IPS-18c (cell line): Measurements from ENCODE around the gene STX7.

Experiments
- H3K4me3 ChIP-seq: 2 replicates; pipeline ENCODE4 v1.7.0; 2013; ENCODE audit warnings: low read depth, mild to moderate bottlenecking, low read length, moderate library complexity; ENCODE audit not compliant: insufficient read depth
- H3K9me3 ChIP-seq: one replicate; pipeline ENCODE4 v1.6.1; 2013; ENCODE audit warnings: mild to moderate bottlenecking, low read length, moderate library complexity; ENCODE audit not compliant: control insufficient read depth, insufficient read depth

STX7 gene

GRCh38 chr6:132405143-132405915, 107.6 kb downstream of the STX7 start:
- H3K4me3 ChIP-seq: no peak overlapping the region
- H3K9me3 ChIP-seq: no peaks in the 10 kb centered on the region

GRCh38 chr6:132404736-132405135, 108.2 kb downstream of the STX7 start:
- no peak overlapping the region for H3K4me3 ChIP-seq

DNA sequence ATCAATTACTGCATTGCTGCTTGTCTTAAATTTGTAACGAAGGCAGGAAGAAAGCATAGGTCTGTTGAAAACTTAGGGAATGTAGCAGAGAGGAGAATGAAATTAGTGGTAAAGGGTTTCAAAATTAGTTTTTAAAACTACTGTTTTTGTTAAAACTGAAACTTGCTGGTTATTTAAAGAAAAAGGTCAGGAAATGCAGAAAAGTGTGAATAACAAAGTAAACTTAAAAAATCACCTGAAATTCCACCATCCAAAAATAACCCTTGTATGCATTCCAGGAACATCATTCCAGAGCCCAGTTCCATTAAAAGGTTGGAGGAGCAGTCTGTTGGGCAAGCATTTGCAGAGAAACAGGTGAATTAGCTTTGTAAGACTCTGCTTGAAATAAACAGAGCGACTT, 108.6 kb downstream of the STX7 start:
- H3K9me3 ChIP-seq: no peaks in the 10 kb centered on the region
- no peak overlapping the region for H3K4me3 ChIP-seq

More at GRCh38 chr6:132404736-132405135, 108.2 kb downstream of the STX7 start:
- no peaks in the 10 kb centered on the region for H3K9me3 ChIP-seq

- H3K4me3 ChIP-seq: peak overlapping the region; percentile 77
- no peaks in the 10 kb centered on the region for H3K9me3 ChIP-seq
These were observed 111.2 kb downstream of the STX7 start for GRCh38 chr6:132401618-132402285.

DNA sequence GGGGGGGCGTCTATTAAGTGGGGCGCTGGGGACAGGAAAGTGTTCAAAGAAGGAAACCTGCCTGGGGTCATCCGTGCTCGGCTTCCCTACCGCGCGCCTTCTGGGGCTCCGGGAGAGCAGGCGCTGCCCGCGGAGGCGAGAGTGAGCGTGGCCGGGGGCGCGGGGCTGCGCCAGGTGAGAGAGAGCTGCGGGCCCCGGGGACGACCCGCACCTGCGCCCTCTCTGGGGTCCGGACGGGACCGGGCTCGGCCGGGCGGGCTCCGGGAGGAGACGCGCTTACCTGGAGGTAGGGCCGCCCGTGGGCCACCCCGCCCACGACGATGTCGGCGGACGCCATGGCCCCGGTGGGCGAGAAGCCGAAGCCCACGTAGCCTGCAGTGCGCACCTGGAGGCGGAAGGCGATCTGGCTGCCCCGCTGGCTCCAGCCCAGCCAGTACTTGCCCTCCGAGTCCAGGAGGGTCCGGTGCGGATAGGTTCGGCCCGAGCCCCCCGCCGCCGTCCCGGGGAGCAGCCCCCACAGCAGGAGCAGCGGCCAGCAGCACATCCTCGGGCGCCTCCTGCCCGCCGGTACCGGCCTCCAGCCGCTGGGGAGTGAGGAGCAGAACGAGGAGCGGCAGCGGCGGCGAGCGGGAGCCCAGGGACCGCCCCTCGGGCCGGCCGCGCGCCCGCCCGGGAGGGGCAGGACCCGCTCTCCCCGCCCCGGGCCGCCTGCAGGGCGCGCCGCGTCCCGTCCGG, 111.9 kb downstream of the STX7 start, which contains the start of gene MOXD1:
TSS of gene MOXD1 (minus strand) at position 593 of the 735 bp plus-strand sequence. CDS start at position 544, 49 bp downstream.
- no peaks in the 10 kb centered on the region for H3K9me3 ChIP-seq

DNA sequence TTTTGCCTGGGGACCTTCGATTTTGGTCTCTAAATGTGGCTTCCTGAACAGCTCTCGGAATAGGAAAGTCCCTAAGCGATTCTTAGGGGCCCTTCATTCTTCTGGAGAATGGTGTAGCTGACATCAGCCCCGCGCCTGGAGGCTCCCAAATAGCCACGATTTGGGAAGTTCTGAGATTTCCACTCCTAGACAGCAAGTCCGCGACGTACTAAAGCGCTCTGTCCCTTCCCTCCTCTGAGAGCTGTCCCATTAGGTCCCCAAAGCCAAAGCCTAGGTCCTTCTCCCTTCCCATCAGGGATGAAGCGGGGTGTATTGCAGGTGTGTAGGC, 112.4 kb downstream of the STX7 start:
- H3K9me3 ChIP-seq: no peaks in the 10 kb centered on the region
- H3K4me3 ChIP-seq: peak overlapping the region; percentile 77

More for the DNA sequence above, 111.9 kb downstream of the STX7 start, which contains the start of gene MOXD1:
- peak within 1 kb of the TSS; percentile 77 for H3K4me3 ChIP-seq

GRCh38 chr6:132399376-132400074, 113.4 kb downstream of the STX7 start:
- Histone ChIP-seq H3K9me3 (no peaks in the 10 kb centered on the region), H3K4me3 (no peak overlapping the region)
